Ammon's horn (tissue), 1 donor: ENCODE results near the gene ATN1.

Source experiments
- DNase-seq: peaks from one replicate; pipeline ENCODE4 v3.0.0-alpha.2; 2016; ENCODE audit warnings: low spot score

The ATN1 gene

DNA sequence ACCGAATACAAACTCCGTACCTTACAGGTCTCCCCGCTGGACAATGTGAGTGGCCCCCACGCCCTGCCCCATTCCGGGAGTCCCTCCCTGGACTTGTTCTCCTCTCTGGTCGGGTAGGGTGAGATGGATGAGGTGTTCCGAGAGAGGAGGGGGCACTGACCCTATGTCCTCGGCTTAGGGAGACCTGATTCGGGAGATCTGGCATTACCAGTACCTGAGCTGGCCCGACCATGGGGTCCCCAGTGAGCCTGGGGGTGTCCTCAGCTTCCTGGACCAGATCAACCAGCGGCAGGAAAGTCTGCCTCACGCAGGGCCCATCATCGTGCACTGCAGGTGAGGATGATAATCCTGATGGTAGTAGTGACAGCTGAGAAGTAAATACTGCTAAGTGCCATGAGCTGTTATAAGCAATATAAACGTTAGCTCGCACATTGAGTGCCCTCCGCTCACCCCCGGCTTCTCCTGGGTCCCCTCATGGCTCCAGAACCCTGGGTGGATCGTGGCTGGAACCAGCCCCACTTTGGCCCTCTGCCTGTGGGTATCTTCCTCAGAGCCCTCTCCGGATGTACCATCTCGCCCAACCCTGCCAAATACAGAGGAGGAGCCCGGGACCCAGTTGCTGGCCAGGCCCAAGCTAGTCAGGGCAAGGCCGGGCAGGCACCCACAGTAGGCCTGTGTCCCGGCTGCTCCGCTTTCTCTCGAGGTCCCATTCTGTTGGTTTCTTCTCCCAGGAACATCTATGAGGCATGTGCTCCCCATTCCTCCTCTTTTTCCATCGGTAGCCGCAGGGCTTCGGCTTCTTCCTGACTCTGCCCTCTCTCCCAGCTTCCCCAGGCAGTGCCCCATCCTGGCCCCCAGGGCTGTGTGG, 30.2 kb downstream of the ATN1 start:
- no peak for DNase-seq

DNA sequence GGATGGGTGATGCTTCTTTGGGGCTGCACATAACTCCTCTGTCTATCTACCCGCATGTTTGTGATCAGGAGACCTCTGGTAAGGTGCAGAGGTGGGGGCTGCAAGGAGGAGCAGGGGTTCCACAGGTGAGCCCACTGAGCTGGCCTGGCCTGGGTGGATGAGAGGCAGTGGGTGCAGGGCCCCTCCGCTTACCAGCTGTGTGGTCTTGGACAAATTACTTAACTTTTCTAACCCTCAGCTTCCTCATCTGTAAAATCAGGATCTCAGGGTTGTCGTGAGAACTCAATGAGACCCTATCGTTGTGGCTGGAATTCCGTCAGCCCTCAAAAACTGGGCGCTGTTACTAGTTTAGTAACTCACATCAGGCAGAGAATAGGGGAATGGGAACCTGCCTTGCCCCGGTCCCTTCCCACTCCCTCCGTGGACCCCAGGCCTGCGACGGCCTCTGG, 30.9 kb downstream of the ATN1 start:
- no peak for DNase-seq

DNA sequence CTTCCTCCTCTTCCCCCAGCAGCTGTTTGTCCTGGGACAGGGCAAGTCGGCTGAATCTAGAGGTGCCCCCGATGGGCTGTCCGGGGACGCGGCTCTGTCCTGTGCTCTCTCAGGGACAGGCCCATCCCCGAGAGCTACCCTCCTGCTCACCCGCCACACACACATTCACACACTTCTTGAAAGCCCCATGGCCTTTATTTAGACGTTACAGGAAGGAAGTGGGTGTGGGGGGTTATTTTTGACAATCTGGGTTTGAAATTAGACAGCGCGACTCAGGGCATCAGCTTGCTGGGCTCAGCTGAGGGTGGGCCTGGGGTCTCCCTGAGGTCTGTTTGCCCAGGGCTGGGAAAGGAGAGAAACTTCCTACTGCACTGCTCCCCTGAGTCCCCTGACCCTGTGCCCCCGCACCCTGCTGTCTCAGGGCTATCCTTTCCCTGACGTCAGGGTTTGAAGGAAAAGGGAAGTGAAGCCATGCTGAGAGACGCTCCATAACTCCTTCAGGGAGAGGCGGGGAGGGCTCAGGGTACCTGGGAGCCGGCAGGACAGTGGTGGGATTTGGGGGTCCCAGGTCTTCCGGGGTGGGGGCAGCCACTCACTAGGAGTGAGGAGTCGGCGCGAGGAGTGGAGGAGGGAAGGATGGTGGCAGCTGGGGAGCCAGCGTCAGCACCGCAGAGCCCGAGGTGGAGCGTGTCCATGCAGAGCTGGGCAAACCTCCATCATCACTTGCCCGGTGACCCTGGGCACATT, 31.5 kb downstream of the ATN1 start:
- DNase-seq = no peak

DNA sequence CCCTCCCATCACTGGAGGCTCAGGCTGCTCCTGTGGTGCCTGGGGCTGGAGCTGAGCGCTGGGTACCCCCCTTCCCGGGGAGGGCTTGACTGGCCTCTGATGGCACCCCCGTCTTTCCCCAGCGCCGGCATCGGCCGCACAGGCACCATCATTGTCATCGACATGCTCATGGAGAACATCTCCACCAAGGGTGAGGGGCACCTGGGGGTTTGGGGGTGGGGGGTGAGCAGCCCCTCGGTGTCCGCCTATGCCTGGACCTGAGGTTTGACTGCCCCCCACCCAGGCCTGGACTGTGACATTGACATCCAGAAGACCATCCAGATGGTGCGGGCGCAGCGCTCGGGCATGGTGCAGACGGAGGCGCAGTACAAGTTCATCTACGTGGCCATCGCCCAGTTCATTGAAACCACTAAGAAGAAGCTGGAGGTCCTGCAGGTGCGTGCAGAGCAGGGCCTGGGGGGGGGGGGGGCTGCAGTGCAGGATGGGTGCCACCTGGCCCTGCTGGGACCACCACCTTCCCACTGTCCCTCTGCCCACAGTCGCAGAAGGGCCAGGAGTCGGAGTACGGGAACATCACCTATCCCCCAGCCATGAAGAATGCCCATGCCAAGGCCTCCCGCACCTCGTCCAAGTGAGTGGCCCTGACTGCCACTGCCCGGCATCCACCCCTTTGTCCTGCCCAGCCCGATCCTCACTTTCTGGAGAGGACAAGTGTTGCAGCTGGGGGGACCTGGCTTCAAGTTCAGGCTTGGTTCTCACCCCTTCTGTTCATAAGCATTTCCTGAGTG, 32.2 kb downstream of the ATN1 start:
- DNase-seq = no peak

DNA sequence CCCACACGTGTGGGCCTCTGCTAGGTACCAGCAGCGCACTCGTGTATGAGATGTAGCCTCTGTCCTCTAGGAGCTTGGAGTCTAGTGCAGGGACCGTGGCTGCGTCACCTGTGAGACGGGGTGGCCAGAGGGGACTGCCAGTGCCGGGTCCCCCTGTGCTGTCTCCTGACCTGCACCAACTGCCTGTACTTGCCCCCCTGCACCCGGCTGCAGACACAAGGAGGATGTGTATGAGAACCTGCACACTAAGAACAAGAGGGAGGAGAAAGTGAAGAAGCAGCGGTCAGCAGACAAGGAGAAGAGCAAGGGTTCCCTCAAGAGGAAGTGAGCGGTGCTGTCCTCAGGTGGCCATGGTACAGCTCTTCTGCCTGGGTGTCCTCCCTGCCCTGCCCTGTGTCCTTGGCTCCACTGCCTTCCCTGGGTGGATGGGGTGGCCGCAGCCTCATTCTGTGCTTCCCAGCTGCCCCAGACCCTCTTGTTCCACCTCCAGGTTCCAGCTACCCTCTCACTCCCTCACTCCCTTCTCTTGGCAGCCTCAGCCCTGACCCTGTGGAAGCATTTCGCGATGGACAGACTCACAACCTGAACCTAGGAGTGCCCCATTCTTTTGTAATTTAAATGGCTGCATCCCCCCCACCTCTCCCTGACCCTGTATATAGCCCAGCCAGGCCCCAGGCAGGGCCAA, 33.0 kb downstream of the ATN1 start:
- DNase-seq = no peak

DNA sequence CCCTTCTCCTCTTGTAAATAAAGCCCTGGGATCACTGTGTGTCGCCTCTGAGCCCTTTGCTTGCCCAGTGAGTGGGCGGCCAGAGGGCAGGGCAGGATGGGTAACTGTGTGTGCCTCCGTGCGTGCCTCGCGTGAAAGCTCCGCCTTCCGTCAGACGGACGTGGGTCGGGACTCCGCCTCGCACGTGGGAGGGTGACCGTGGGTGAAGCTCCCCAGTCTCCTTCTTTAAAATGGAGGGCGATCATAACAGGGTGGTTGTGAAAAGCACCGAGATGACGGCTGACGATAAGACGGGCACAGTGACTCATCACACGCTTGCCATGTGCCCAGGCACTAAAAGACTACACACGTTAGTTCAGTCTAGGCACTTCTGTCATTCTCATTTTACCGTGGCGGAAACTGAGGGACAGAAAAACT, 33.5 kb downstream of the ATN1 start:
- no peak for DNase-seq

DNA sequence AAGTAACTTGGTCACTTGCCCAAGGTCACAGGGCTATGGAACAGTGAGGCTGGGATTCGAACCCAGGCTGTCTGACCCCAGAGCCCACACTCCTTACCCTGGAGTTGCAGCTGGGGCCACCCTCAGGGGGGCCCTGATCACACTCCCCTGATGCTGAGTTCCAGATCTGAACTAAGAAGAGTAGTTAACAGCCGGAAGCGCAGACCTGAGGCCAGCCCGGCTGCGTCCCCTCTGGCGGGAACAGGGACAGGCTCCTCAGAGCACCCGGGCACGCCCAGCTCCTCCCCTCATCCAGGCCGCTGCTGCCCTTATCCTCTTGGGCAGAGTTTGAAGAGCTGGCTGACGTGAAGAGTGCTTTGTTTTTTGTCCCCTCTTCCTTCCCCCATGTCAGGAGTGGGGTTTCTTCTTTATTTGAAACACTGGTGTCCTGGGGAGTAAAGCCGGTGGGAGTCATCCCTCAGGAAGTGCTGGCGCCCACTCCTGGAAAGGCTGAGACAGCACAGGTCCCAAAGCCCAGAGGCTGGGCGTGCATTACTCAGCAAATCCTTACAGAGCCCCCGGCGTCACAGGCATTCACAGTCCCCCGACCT, 34.0 kb downstream of the ATN1 start:
- no peak for DNase-seq

DNA sequence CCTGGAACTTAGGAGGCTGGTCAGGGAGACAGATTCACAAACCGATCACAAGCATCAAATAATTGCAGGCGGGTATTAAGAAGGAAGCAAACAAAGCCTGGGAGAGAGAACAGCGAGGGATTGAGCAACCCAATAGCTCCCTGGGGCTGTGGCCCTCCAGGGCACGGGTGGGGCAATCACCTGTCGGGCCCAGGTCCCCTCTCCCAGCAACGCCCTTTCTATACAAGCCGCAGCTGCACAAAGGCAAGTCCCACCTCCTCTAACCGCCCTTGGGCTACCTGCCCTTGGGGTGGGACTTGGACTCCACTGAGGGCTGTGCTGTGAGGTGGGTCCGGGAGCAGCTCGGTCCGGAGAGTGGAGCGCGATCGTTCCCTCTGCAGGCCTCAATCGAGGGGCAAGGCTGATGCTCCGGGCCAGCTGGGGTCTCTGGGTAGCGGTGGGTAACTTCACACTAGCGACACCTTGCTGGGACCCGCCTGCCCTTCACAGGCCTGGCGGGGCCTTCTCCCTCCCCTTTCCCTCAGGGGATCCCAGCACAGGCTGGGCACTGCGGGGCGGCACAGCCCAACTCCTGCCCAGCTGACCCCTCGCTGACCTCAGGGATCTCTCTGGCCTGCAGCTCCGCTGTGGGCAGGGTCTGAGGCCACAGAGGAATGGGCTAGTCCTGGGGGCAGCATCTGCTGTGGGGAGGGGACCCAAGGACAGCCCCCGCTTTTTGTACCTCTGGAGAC, 34.7 kb downstream of the ATN1 start:
- DNase-seq = no peak

DNA sequence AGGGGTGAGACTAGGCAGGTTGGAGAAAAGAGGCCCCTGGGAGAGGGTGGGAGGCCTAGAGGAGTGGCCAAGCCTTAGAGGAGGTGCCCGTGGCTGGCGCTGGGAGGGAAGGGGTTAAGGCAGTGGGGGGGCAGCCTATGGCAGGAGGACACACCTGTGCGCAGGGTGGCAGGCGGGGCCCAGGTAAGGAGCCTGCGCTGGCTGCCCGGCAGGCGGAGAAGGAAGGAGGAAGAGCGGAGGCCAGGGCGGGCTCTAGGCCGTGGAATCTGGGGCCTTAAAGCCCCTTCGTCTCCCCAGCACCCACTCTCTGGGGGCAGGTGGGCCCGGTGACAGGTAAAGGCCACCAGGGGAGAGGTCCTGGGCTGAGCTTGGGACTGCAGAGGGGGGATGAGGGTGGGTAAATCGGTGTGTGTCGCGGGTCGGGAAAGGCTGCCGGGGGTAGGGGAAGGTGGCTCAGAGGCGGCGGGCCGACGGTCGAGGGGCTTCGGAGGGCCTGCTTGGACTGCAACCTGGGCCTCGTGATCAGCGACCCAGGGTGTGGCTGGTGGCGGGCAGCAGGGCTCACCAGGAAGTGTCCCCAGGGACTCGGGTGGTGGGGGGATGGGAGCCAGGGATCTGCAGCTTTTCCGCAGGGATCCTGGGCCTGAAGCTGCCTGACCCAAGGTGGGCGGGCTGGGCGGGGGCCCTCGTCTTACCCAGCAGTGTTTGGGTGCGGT, 35.4 kb downstream of the ATN1 start:
- no peak for DNase-seq

DNA sequence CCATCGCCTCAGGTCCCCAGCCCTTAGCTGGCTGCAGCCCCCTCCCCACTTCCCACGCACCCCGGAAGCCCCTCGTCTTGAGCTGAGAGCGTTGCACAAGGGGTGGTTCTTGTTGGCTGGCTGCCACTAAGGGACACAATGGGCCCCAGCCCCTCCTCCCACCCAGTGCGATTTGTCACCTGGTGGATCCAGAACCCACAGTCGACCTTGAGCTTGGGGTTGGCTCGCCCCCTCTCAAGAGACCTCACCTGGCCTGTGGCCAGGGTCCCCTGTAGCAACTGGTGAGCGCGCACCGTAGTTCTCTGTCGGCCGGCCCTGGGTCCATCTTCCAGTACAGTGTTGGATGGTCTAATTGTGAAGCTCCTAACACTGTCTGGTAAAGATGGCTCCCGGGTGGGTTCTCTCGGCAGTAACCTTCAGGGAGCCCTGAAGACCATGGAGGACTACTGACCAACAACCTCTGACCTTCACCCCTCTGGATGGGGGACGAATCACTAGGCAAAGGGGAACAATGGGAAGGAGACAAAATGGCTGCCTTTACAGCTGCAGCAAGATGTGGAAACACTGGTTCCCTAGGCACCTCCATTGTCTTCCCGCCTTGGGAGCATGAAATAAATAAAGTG, 36.1 kb downstream of the ATN1 start:
- no peak for DNase-seq

DNA sequence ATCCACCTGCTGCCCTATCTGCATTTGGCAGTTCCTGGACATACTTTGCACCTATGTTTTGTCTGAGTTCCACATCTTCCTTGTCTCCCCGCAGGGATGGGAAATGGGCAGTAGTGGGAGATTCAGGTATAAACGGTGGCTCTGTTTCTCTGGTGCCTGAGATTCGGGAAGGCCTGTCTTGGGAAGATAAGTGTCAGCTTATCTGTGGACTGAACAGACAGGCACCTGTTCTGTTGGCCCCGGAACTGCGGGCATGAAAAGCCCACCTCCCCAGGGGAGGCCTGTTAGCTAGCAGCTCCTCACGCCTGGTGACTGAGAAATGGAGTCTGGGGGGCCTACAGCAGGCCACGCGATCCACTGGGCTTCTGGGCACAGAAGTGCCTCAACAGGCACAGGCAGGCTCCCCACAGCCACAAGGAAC, 36.9 kb downstream of the ATN1 start:
- no peak for DNase-seq

DNA sequence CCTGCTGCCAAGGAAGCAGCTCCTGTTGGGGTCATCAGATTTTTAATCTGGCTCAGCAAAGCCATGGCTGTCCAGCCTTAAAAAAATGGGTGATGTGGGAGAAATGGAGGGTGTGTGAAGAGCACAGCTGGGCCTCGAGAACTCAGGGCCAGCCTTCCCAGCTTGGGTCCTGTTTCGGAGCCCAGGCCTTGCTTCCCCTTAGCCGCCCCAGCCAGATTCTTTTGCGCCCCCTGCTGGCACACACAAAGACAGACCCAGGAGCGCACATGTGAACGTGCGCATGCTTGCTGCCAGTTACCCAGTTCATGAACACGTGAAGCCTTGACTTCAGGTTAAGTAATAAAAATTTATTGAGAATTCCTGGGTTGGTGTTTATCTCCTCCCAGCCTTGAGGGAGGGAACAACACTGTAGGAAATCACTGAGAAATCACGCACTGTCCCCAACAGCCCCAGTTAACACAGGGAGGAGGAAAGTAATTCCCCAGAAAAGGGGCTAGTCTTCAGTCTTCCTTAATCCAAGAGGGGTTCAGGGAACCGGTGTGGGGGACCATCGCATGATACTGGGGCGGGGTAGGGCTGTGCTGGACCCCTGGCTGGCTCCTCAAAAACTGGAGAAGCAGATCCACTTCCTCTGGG, 37.4 kb downstream of the ATN1 start:
- DNase-seq = peak; percentile 94

DNA sequence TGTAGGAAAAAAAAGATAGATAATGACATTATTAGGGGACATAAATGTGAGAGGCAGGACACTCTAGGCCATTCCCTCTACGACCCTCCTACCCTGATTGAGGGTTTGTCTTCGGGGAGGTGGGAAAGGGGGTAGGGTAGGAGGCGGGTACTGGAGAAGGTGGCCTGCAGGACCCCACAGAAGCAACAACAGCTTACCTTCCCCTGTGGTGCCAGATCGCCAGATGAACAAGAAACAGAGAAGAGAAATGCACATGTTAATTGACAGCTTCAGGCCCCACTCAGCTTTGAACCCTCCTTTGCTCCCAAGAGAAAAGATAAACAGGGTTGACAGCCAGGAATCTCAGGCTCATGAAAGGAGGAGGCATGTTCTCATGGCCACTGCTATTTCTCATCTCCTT, 38.0 kb downstream of the ATN1 start:
- DNase-seq = no peak

DNA sequence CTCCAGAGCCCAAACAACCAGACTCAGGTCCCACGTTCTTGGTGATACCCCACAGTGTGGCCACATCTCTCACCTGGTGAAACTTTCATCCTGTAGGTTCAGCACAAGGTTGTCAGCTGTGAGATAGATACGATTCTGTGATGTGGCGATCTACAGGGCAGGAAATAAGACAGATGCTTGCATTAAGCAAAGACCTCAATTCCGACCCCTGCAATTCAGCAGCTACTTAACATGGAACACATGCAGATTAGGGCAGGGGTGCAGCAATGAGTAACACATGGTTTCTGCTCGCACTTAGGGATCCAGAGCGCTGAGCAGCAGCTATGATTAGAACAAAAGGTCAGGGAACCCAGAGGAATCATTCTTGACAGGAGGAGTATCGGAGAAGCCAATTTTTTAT, 38.6 kb downstream of the ATN1 start:
- no peak for DNase-seq

DNA sequence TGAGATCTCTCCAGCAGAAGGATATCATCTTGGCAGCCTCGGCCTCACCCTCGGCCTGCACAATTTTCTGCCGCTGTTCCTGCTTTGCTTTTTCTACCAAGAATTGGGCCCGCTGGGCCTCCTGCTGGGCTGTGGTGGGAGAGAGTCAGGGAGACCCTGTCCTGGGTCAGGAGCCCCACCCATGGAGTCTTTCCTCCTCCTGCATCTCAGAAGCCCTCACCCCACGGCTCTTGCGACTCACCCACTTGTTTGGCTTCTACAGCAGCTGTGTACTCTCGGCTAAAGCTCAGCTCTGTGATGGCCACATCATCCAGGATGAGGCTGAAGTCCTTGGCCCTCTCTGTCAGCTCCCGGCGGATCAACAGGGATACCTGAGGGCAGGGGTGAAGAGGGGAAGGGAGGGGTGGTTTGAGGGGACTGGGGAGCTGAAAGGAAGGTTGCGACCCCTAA, 39.9 kb downstream of the ATN1 start:
- no peak for DNase-seq

DNA sequence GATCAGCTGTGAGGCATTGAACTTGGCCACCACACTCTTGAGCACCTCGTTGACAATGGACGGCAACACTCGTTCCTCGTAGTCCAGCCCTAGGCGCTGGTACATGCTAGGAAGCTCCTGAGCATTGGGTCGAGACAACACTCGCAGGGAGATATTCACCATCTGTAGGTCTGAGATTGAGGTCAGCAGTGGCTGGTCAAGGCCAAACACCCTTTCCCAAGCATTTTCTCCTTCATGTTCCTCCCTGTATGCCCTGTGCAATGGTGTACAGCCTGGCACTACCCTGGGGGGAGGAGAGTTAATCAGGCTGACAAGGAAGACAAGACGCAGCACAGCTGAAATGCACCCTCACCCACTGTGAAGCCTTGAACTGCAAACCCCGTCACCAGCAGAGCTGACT, 40.7 kb downstream of the ATN1 start:
- no peak for DNase-seq

DNA sequence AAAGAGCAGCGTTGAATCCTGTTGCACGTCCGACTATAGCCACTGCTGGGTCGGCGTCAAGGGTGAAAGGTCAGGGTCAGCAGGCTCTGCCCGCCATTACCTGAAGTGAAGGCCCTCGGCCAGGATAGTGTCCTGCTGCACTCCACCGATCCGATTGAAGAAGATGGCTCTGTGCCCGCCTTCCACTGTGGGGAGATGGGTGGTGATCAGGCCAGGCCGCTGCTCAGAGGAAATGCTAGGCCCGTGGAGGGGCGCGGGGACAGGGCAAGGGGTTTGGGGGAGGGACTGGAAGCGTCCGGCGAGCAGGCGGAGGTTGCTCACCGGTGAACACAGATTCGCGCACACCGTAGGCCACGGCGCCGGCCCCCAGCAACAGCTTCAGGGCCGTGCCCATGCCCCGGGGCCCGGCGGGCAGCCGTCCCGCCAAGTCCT, 42.4 kb downstream of the ATN1 start:
- DNase-seq = peak; percentile 32

DNA sequence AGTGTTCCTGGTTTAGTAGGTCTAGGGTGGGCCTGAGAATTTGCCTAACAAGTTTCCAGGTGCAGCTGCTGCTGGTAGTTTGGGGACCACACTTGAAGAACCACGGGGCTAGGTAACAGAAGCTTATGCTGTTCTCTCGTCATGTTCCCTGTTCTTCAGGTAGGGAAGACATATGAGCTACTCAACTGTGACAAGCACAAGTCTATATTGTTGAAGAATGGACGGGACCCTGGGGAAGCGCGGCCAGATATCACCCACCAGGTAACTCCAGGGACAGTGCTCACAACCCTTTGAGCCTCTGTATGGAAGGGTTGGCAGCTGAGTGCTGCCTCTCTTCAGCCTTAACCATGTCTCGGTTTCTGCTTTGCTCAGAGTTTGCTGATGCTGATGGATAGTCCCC, 46.4 kb downstream of the ATN1 start:
- DNase-seq = no peak
